Urothelium cell line (cell line): ENCODE measurements around the gene CAPN6.

ENCODE experiments used
- DNase-seq: peaks from one replicate; pipeline ENCODE4 v3.0.0; 2011; ENCODE audit warnings: low spot score, mixed read lengths
- FAIRE-seq: peaks from 2 replicates; lab custom pipeline; 2011; peaks lifted over from hg19 to GRCh38; lab: Jason Lieb, UNC

The CAPN6 gene

DNA sequence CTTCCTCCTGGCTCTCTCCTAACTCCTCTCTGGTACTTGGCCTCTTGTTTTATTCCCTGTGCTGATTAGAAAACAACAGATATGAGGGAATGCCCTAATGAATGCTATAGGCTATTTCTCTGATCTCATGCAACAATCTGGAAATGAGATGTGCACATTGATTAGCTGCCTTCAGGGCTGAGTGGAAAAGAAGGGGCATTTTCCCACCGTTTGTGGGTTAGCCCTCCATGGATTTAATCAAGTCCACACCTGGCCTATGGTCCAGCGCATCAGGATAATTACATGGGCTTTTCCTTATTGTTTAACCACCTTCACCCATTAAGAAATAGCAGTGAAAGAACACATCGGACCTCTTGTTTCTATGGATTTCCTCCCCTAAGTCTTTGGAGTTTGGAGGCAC, 70.0 kb downstream of the CAPN6 start:
- DNase-seq (no peak), FAIRE-seq (no peak)

DNA sequence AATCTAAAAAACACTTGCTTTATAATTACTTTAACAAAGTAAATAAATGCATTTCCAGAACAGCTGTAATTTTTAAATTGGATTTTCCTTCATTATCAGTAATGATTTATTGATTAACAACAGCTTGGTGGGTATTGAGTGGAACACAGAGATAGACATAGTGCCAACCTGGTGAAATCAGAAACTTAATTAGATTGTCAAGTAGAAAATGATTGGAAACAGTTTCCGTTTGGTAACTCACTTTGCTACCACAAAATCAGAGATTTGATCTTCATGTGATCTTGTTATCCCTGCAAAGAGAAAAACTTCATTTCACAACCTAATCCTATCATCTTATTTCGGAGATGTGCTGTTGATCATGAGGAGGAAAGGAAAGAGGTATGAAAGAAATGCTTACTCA, 70.8 kb downstream of the CAPN6 start:
- FAIRE-seq (no peak), DNase-seq (no peak)
